AG09319 (cell line): ENCODE results near the gene KIAA1191.
"Not testable (repeated sequence)": the region's sequence is repeated elsewhere in the genome, so short reads cannot be mapped to it uniquely, and the experiment has no call there.

Experiments
- DNase-seq: peaks from one replicate; pipeline ENCODE4 v3.0.0-alpha.2; 2010; ENCODE audit warnings: low read depth; ENCODE audit errors: extremely low read depth
- CTCF ChIP-seq: IDR thresholded peaks from 2 replicates; pipeline ENCODE4 v1.5.1; 2011; ENCODE audit warnings: low read depth, mild to moderate bottlenecking, inconsistent platforms, low read length, moderate library complexity

Gene KIAA1191

GRCh38 chr5:176317534-176318374 lies 43.8 kb downstream of the KIAA1191 start:
- DNase-seq = no peak
- no peak for TF ChIP-seq CTCF

GRCh38 chr5:176305356-176305755 lies 56.2 kb downstream of the KIAA1191 start:
- DNase-seq = not testable (repeated sequence)
